GM12878 (cell line): ENCODE data around the gene SCYL3.

Experiments used
- POLR2A ChIP-seq: IDR thresholded peaks from 2 replicates; pipeline ENCODE4 v1.6.1; 2011; ENCODE audit warnings: low read depth, mild to moderate bottlenecking, low read length
- TARDBP ChIP-seq: IDR thresholded peaks from 2 replicates; pipeline ENCODE4 v1.6.1; 2016; ENCODE audit warnings: borderline replicate concordance
- ZNF384 ChIP-seq: IDR thresholded peaks from 2 replicates; pipeline ENCODE4 v1.6.1; 2012; ENCODE audit warnings: low read depth, mild to moderate bottlenecking, low read length, improper control_type of control experiment, borderline replicate concordance
- TF ChIP-seq, protein P1 (sequence below), 3 experiments: IDR thresholded peaks in 2 of 3; conservative IDR thresholded peaks in 1 of 3; 2 replicates each; pipeline ENCODE4 v1.5.1; 2011; ENCODE audit warnings: low read depth in 3 of 3, low read length in 3 of 3, mild to moderate bottlenecking in 3 of 3, control low read depth in 2 of 3, moderate library complexity in 2 of 3, inconsistent platforms in 1 of 3, mixed read lengths in 1 of 3; ENCODE audit not compliant: control insufficient read depth in 2 of 3, insufficient read depth in 1 of 3; ENCODE audit errors: extremely low read depth in 1 of 3

DNA sequence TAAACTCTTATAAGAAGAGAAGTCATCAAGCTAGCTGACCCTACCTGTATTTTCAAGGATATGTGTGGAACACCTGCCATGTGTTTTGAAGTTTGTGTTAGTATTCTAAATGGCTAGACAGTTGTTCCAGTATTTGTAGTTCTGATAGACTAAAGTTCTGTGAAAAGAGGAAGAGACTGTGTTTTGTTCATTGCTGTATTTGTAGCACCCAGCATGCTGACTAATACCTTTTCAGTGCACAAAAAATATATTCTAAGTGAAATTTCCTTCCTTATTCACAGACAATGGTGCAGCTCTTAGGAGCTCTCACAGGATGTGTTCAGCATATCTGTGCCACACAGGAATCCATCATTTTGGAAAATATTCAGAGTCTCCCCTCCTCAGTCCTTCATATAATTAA, 90.8 kb downstream of the SCYL3 start:
- TF ChIP-seq, protein P1, sequence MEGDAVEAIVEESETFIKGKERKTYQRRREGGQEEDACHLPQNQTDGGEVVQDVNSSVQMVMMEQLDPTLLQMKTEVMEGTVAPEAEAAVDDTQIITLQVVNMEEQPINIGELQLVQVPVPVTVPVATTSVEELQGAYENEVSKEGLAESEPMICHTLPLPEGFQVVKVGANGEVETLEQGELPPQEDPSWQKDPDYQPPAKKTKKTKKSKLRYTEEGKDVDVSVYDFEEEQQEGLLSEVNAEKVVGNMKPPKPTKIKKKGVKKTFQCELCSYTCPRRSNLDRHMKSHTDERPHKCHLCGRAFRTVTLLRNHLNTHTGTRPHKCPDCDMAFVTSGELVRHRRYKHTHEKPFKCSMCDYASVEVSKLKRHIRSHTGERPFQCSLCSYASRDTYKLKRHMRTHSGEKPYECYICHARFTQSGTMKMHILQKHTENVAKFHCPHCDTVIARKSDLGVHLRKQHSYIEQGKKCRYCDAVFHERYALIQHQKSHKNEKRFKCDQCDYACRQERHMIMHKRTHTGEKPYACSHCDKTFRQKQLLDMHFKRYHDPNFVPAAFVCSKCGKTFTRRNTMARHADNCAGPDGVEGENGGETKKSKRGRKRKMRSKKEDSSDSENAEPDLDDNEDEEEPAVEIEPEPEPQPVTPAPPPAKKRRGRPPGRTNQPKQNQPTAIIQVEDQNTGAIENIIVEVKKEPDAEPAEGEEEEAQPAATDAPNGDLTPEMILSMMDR (IDR thresholded peaks at IDR 0.05 in 2 of 3, conservative IDR thresholded peaks at IDR 0.05 in 1 of 3; ENCODE audit: control insufficient read depth in 2 of 3, extremely low read depth in 1 of 3, insufficient read depth in 1 of 3, low read depth in 3 of 3, low read length in 3 of 3): no peak
- TF ChIP-seq POLR2A: no peak
- no peak for TF ChIP-seq TARDBP
- no peak for TF ChIP-seq ZNF384
